ENCODE measurements around the gene SERPIND1.

DNA sequence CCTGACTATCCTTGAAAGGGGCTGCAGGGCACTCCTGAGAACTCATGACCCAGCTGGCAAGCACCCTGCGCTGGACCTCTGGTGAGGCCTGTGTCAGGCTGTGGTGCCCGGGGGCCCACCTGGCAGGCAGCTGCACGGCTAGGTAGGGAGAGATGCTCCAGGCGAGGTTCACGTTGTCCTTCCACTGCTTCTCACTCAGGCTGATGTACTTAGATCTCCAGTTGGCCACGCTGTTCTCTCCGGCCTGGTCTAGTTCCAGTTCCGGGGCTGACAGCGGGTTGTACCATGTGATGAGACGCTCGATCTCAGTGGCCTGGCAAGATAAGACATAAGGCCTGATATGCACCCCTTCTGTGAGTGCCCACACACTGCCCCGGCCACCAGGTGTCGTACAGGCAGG lies 44.7 kb upstream of the SERPIND1 start:
- TF ChIP-seq CTCF (IDR thresholded peaks at IDR 0.05): no peak
- TF ChIP-seq POLR2A (IDR thresholded peaks at IDR 0.05): no peak
- no peak for TF ChIP-seq POLR2AphosphoS5 (IDR thresholded peaks at IDR 0.05)

All from prostate gland (tissue), 2 donors.